ENCODE measurements around the gene CXCR3.
"Not testable (repeated sequence)": the region's sequence is repeated elsewhere in the genome, so short reads cannot be mapped to it uniquely, and the experiment has no call there.

The CXCR3 gene

GRCh38 chrX:71636438-71637252, 18.3 kb upstream of the CXCR3 start:
- DNase-seq, result no peak

- no peak for DNase-seq
These were observed 16.1 kb upstream of the CXCR3 start for GRCh38 chrX:71634366-71634765.

GRCh38 chrX:71632923-71633657, 14.8 kb upstream of the CXCR3 start:
- DNase-seq, result peak; percentile 64

- DNase-seq, result no peak
These were observed 11.2 kb upstream of the CXCR3 start for GRCh38 chrX:71629467-71629866.

GRCh38 chrX:71627588-71628404, 9.5 kb upstream of the CXCR3 start:
- DNase-seq, result no peak

- no peak for DNase-seq
These were observed 8.3 kb upstream of the CXCR3 start for GRCh38 chrX:71626576-71626975.

GRCh38 chrX:71625471-71625870, 7.2 kb upstream of the CXCR3 start:
- DNase-seq, result no peak

- DNase-seq, result no peak
These were observed 5.4 kb upstream of the CXCR3 start for GRCh38 chrX:71623714-71624113.

- DNase-seq, result peak; percentile 71
These were observed 4.5 kb upstream of the CXCR3 start for GRCh38 chrX:71622576-71623450.

GRCh38 chrX:71622032-71622575, 3.8 kb upstream of the CXCR3 start:
- no peak for DNase-seq

- DNase-seq, result no peak
These were observed 3.3 kb upstream of the CXCR3 start for GRCh38 chrX:71621603-71622002.

GRCh38 chrX:71619986-71620385, 1.7 kb upstream of the CXCR3 start:
- no peak for DNase-seq

- DNase-seq, result no peak
These were observed 882 bp upstream of the CXCR3 start for GRCh38 chrX:71619193-71619592.

- no peak for DNase-seq
These were observed 476 bp upstream of the CXCR3 start for GRCh38 chrX:71618787-71619186.

- DNase-seq, result no peak
These were observed 569 bp downstream of the CXCR3 start for GRCh38 chrX:71617742-71618141.

- DNase-seq, result no peak
These were observed 1.4 kb downstream of the CXCR3 start for GRCh38 chrX:71616672-71617529.

GRCh38 chrX:71615954-71616353, 2.4 kb downstream of the CXCR3 start:
- no peak for DNase-seq

- no peak for DNase-seq
These were observed 3.3 kb downstream of the CXCR3 start for GRCh38 chrX:71615056-71615455.

- no peak for DNase-seq
These were observed 6.1 kb downstream of the CXCR3 start for GRCh38 chrX:71612256-71612655.

- not testable (repeated sequence) for DNase-seq
These were observed 6.6 kb downstream of the CXCR3 start for GRCh38 chrX:71611736-71612135.

GRCh38 chrX:71609095-71609750, 9.1 kb downstream of the CXCR3 start:
- no peak for DNase-seq
